AG10803 (cell line): ENCODE results near the gene ZNF503.
A peak's percentile ranks its signal among the peaks of the same experiment; 100 is the strongest.

Experiments
- DNase-seq: peaks from one replicate; pipeline ENCODE4 v3.0.0; 2010; ENCODE audit warnings: low read depth
- H3K4me3 ChIP-seq: 2 replicates; pipeline ENCODE4 v1.5.1; 2011; ENCODE audit warnings: mild to moderate bottlenecking, low read length, control low read depth
- TF ChIP-seq, protein P1 (sequence below): conservative IDR thresholded peaks from 2 replicates; pipeline ENCODE4 v1.5.1; 2011; ENCODE audit warnings: mild to moderate bottlenecking, low read length, control low read depth, inconsistent platforms

Gene ZNF503

DNA sequence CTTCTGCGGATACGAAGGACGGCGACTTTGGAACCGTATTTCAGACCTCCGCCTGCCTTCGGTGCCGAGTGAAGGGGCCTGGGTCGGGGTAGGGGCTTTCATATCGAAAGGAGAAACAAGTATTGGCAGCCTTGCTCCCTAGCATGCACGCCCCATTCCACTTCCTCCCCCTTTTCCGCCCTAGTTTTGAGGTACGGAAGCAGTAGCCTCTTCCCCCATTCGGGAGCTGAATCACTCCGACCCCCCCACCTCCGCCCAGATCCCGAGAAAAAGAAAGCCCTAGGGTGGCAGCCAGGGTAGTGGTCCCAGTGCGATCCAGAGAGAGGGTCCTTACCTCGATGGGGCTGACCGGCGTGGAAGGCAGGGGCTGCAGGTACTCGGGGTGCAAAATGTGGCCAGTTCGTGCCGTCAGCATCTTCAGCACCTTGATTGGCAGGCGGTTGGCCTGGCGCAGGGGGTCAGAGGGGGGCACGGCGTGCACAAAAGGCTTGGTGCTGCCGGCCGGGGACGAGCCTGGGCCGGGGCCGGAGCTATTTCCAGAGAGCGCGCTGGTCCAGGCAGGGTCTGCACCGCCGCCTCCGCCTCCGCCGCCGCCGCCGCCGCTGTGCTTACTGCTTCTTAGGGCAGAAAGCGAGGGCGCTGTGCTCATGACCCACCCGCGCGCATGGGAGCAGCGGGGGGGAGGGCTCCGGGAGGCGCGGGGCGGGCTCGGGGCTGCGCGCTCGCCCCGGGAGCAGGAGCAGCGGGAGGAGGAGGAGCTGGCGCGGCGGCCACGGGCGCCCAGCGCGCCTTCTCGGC is 594 bp downstream of the ZNF503 start:
- peak overlapping the region; percentile 99 for H3K4me3 ChIP-seq
- DNase-seq, result peak; percentile 26
- TF ChIP-seq, protein P1, sequence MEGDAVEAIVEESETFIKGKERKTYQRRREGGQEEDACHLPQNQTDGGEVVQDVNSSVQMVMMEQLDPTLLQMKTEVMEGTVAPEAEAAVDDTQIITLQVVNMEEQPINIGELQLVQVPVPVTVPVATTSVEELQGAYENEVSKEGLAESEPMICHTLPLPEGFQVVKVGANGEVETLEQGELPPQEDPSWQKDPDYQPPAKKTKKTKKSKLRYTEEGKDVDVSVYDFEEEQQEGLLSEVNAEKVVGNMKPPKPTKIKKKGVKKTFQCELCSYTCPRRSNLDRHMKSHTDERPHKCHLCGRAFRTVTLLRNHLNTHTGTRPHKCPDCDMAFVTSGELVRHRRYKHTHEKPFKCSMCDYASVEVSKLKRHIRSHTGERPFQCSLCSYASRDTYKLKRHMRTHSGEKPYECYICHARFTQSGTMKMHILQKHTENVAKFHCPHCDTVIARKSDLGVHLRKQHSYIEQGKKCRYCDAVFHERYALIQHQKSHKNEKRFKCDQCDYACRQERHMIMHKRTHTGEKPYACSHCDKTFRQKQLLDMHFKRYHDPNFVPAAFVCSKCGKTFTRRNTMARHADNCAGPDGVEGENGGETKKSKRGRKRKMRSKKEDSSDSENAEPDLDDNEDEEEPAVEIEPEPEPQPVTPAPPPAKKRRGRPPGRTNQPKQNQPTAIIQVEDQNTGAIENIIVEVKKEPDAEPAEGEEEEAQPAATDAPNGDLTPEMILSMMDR, result no peak

DNA sequence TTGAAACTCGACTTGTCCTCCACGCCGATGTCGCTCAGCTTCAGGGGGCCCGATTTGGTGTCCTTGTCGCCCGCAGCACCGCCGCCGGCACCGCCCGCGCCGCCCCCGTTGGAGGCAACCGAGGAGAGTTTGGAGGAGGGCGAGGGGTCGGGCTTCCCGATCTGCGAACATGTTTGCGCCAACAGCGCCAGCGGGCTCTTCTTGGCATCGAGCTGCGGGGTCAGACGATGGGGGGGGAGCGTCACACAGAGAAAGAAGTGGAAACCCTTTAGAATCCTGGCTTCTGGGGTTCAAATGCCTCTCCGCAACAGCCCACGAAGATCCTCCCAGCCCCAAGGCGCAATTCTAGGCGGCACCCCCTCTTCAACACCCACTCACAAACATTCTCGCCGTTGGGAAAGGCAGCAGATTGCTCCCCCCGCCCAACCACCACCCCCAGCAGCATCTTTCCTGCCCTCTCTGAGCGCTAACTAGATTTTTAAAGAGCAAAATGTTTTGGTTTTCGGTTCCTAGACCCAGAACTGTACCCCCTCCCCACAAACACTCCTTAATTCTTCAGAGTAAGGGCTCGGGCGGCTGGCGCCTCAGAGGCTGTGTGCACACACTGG is 1.3 kb downstream of the ZNF503 start:
- TF ChIP-seq, protein P1, result no peak
- peak; percentile 33 for DNase-seq

DNA sequence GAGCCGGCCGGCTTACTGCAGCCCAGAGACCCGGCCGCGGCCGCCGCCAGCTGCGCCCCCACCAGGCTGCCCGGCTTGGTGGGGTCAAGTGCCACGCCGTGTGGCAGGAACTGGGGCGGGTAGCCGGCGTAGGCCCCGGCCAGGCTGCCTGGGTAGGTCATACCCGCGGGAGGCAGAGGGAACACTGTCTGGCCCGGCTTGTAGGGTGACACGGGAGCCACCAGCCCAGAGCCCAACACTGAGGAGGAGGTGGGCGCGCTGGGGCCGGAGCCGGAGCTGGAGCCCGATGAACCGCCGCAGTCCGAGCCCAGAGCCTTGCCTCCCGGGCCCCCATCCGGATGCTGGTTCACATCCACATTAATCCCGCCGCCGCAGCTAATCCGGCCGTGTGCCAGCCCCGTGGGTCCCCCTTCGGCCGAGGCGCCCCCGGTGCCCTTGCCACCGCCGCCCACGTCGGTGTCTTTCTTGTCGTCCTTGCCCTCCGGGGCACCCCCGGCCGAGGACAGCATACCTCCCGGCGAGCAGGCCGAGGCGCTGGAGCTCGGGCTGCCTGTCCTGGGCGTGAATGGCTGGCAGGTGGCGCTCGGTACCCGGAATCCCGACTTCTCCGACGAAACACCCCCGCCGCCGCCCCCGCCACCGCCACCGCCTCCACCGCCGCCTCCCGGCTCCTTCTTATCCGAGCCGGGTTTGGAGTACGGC is 2.0 kb downstream of the ZNF503 start:
- H3K4me3 ChIP-seq, result peak overlapping the region; percentile 99
- TF ChIP-seq, protein P1, result peak; percentile 49
- DNase-seq, result peak; percentile 80

More for the DNA sequence above, 1.3 kb downstream of the ZNF503 start:
- H3K4me3 ChIP-seq, result peak overlapping the region; percentile 99

DNA sequence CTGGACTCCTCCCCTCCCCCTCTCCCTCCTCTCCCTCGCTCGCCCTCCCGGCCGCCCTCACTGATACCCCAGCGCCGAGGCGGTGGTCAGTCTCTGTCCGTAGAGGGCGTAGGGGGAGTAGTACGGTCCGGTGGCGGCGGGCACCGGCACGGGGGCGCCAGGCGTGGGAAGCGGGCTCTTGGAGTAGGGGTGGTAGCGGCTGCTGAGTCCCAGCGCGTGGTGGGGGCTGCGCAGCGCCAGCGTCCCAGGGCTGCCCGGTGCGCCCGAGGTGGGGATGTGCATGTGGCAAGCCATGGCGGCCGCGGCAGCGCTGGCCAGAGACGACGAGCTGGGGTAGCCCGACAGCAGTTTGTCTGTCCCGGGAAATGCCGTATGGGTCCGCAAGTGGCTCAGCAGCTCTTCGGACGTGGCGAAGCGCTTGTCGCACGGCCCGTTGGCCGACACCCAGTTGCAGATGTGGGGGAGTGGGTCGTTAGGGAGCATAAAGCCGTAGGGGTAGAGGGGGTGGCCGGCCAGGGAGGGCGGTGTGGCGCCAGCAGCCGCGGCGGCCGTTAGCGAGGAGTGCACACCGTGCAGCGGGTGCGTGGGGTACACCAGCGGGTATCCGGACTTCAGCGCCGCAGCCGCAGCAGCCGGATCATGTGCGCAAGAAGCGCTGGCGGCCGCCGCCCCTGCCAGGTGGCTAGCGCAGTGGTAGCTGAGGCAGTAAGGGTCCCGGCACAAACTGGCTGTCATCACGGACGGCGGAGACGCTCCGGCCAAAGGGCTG is 2.7 kb downstream of the ZNF503 start:
- peak overlapping the region; percentile 99 for H3K4me3 ChIP-seq
- peak; percentile 37 for DNase-seq
- TF ChIP-seq, protein P1, result no peak

DNA sequence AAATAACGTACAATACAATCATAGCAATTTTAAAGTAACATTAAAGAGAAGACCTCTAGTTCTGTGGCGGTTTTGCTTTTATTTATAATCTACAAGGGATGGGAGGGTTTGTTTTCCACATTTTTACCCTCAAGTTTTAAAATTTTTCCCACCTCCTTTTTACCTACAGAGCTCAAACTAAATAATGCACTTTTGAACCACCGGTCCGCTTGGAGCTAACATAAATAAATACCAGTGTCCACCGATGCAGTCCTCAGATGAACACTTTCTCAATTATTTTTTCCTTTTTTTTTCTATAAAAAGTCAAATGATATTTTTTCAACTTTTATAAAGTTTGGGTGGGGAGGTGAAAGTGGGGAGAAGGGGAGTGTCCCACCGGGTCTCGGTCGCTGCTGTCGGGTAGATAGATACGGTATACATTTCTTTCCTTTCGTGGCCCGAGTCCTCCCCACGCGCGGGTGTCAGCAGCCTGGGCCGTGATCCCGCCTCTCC is 3.3 kb downstream of the ZNF503 start:
- H3K4me3 ChIP-seq, result peak overlapping the region; percentile 99
- DNase-seq, result no peak
- TF ChIP-seq, protein P1, result no peak

DNA sequence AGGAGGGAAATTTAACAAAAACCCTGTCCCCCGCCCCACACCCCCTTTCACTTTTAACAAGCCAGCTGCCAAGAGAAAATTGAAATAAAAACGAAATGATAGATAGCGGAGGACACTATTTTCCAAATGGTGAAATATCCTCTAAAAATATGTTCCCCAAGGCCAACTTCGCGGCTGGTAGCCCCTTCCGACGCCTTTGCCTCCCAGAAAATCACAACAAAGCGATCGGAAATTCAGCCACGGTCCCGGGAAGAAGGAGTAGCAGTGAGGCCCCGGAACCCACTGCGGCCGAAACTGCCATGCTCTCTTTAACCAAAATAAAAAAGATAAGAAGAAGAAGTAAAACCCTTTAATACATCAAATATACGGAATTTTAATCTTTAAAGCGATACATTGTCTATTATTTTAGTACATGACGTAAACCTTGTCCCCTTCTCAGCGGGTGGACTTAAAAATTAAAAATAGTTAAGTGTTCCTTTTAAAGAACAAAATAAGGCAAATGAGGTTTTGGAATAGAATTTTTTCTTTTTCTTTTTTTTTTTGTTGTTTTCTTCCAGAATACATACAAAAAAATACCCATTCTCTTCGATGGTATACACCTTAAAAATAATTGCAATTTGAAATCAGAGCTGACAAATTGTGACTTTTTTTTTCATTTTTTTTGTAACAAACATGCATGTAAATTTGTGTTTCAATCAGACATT is 3.9 kb downstream of the ZNF503 start:
- TF ChIP-seq, protein P1, result no peak
- peak overlapping the region; percentile 99 for H3K4me3 ChIP-seq
- DNase-seq, result no peak
